HG02678 (cell line): Measurements from ENCODE around the gene NAGS.
"Not testable (repeated sequence)": the region's sequence is repeated elsewhere in the genome, so short reads cannot be mapped to it uniquely, and the experiment has no call there.

Experiments used
- ATAC-seq: cut with Tn5 transposase; IDR thresholded peaks from one replicate; pipeline ENCODE4 v1.9.1; 2021; ENCODE audit warnings: mild to moderate bottlenecking, moderate library complexity; ENCODE audit not compliant: unreplicated experiment

NAGS gene

GRCh38 chr17:44004077-44004760 lies at the start of gene NAGS:
Gene NAGS (plus strand): TSS chr17:44004622. CDS start chr17:44004664, 42 bp downstream.
- no peak for ATAC-seq

DNA sequence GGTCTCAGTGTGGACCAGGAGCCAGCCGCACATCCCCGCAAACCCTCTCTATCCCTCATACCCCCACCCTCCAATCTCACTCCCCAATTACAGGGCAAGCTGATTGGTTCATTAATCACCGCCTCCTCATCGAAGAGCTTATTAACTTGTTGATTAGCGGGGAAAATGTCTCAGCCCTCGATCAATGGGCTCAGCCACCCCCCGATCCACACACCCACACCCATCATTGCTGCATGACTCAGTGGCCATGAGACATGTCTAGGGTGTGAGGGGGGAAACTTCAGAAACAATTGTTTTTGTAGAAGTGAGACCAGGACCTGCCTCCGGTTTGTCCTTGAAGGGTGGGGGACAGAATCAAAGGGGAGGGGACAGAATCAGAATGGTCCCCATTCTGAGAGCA lies 48.2 kb upstream of the NAGS start:
- no peak for ATAC-seq

DNA sequence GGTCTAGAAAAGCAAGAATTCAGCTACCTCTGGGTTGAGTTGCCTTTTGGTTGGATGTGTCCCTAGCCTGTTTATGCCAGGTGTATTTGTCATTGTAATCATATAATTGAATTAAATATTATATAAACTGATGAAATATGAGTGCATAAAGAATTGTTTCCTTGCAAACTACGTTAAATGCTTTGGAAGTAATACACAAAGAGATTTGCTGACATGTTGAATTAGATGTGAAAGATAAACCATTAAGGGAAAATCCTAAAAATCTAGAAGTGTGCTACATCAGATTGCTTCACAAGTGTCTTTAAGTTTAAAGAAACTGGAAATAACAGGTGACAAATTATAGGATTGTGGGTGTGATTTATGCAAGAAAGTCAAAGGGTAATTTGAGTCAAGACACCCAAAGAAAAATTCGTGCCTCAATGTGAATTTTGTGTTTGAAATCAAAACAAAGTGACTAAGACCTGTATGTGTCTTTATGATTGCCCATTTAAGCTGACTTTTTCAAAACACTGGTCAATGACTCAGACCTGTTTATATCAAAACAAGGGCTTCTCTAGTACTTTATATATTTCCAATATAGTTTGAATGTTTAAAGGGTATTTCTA lies 45.6 kb upstream of the NAGS start:
- ATAC-seq = no peak

DNA sequence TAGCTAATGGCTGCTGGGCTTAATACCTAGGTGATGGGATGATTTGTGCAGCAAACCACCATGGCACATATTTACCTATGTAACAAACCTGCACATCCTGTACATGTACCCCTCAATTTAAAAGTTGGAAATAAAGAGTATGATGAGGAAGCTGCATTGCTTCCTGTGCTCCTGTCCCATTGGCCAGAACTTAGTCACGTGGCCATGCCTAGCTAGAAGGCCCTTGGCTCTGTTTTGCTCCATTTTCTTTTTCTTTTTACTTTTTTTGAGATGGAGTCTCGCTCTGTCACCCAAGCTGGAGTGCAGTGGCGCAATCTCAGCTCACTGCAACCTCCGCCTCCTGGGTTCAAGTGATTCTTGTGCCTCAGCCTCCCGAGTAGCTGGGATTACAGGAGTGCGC lies 43.1 kb upstream of the NAGS start:
- not testable (repeated sequence) for ATAC-seq

DNA sequence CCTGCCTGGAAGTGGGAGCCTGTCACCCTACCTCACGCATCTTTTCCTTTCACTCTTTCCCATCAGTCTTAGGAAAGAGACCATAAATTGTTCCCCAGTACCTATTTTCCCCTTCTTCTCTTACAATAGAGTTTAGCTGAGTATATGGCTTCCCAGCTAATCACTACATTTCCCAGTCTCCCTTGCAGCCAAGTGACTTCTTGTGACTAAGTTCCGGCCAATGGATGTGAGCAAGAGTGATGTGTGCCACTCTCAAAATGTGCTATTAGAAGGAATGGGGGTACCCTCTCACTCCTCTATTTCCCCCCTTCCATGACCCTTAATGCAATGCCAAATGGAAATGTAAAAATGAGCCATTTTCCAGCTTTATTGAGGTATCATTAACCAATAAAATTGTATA lies 42.5 kb upstream of the NAGS start:
- ATAC-seq = no peak

GRCh38 chr17:43962479-43962878 lies 41.9 kb upstream of the NAGS start:
- ATAC-seq = no peak

- ATAC-seq = no peak
Observed at GRCh38 chr17:43966276-43966675, 38.1 kb upstream of the NAGS start.

DNA sequence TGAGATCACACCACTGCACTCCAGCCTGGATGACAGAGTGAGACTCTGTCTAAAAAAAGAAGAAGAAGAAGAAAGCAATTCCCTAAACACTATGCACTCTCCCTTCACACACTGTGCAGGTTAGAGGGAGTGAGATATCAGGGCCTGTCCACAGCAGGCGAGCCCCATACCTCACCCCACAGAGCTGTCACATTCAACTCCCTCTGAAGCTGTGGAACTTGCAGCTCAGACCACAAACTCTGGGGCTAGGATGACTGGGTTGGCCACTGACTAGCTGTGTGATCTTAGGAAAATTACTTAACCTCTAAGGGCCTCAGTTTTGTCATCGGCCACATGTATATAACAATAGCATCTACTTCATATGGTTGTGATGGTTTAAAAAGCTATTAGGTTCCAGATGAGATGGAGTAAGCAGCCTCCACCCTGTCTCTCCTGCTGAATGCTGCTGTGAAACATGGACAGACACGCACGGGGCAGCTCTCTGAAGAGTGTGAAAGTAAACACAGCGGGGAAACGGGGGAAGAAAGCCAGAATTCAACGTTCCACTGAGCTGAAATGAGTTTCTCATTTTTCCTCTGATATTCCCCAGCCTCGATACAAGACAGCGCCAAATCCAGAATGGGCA lies 37.1 kb upstream of the NAGS start:
- ATAC-seq = no peak

- no peak for ATAC-seq
Observed at GRCh38 chr17:43970366-43970765, 34.1 kb upstream of the NAGS start.

DNA sequence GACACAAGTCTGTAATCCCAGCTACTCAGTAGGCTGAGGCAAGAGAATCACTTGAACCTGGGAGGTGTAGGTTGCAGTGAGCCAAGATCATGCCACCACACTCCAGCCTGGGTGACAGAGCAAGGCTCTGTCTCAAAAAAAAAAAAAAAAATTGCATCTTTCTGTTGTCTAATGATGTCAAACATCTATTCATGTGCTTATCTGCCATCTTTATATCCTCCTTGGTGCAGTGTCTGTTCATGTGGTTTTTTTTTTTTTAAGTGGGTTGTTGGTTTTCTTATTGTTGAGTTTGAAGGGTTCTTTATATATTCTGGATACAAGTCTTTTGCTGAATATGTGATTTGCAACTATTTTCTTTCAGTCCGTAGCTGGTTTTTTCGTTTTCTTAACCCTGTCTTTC lies 33.0 kb upstream of the NAGS start:
- not testable (repeated sequence) for ATAC-seq

DNA sequence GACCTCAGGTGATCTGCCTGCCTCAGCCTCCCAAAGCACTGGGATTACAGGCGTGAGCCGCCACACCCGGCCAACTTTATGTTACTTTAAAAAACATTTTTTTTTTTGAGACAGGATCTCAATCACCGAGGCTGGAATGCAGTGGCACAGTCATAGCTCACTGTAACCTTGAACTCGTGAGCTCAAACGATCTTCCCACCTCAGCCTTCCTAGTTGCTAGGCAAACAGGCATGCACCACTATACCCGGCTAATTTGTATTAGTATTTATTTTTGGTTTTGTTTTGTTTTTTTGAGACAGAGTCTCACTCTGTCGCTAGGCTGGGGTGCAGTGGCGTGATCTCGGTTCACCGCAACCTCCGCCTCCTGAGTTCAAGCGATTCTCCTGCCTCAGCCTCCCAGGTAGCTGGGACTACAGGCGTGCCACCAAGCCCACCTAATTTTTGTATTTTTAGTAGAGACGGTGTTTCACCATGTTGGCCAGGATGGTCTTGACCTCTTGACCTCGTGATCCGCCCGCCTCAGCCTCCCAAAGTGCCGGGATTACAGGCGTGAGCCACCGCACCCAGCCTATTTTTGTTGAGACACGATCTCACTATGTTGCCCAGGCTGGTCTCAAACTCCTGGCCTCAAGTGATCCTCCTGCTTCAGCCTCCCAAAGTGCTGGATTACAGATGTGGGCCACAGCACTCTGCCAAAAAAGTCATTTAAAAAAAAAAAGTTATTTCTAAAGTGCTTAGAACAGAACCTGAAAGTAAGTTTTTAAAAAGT lies 31.8 kb upstream of the NAGS start:
- ATAC-seq = not testable (repeated sequence)

- ATAC-seq = no peak
Observed at GRCh38 chr17:43974382-43975266, 29.8 kb upstream of the NAGS start.

DNA sequence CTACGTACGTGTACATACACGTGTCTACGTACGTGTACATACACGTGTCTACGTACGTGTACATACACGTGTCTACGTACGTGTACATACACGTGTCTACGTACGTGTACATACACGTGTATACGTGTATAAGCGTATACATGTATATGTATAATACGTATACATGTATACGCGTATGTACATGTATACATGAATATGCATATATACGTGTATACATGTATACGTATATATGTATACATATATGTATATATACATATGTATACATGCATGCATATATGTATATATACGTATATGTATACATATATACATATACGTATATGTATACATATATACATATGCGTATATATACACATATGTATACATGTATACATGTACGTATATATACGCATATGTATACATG lies 28.5 kb upstream of the NAGS start:
- no peak for ATAC-seq

- ATAC-seq = no peak
Observed at GRCh38 chr17:43976963-43977837, 27.2 kb upstream of the NAGS start.

DNA sequence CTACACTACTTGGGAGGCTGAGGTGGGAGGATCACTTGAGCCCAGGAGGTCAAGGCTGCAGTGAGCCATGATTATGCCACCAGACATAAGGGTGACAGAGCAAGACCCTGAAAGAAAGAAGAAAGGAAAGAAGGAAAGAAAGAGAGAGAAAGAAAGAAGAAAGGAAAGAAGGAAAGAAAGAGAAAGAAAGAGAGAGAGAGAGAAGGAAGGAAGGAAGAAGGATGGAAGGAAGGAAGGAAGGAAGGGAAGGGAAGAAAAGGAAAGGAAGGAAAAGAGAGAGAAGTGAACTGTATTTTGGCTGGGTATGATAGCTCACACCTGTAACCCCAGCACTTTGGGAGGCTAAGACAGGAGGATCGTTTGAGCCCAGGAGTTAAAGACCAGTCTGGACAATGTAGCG lies 26.3 kb upstream of the NAGS start:
- ATAC-seq = no peak

DNA sequence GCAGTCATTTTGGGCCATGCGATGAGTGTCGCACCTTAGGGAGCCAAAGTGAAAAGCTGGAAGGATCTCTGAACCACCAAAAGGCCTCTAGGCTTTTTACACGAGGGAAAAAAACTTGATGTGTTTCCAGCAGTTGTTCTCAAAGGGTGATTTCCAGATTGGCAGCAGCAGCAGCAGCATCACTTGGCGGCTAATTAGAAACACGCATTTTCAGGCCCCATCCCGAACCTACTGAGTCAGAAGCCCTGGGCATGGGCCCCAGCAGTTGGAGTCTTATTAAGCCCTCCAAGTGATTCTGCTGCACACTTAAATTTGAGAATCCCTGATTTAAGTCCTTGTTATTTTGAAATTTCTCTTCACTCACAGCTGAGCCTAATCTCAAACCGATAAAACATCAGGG lies 25.4 kb upstream of the NAGS start:
- ATAC-seq = no peak

- no peak for ATAC-seq
Observed at GRCh38 chr17:43979671-43980070, 24.8 kb upstream of the NAGS start.

DNA sequence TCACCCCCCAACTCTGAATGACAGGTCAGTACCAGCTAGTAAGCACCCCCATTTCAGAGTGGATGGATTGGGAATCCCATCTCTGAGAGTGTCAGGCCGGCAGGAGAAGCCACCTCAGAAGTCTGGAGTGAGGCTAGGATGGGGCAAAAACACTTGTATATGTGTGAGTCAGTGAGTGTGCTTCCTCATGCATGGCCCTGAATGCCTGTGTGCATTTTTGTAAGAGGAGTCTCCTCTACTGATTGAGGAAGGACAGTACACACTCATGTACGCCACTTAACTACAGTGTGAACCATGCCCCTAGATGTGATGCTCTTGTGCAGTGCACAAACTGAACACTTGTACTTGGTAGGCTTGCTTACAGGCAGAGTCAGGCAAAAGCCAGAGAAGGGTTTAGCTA lies 22.3 kb upstream of the NAGS start:
- ATAC-seq = no peak

DNA sequence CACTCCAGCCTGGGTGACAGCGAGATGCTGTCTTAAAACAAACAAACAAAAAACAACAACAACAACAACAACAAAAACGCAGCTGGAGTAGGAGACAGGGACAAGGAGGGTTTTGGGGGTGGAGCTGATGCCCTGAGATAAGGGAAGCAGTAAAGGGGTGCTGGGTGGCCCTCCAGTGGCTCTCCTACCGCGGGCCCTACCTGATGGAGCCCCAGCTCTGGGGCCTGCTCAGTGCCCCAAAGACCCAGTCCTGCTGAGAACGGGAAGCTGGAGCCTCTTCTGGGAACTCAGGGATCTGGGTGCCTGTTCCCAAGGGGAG lies 21.3 kb upstream of the NAGS start:
- no peak for ATAC-seq
